ENCODE data around the gene PATE1. TPM values are rescaled to one million over a fixed set of nuclear protein-coding genes. Genes with fewer than 3 reads are reported as not detected.

The PATE1 gene
- total RNA-seq, 1 experiment from 2014 or later = not detected

DNA sequence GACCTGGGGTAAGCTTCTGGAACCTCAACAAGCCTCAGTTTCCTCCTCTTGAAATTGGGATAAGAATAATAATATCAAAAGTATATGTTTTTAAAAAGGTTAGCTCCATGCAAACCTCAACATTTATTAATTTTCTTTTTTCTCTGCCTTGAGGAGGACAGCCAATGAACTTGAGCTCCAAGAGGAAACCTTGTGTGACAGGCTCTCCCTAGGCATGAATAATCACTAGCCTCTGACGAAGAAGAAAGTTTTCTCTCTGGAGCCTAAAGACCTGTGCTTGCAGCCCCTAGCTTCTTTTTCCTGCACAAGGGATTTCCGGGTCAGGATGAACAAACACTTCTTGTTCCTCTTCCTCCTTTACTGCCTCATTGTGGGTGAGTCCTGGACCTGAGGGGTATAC, 41.7 kb downstream of the PATE1 start, which contains the start of gene PATE3:
PATE3 (plus strand) TSS at position 301 of the 400 bp plus-strand sequence; CDS start at position 326, 25 bp downstream.
- ATAC-seq (no peak), DNase-seq (ENCODE audit: low spot score) (no peak)
- ChIA-PET POLR2A (no interaction called here), CTCF (no interaction called here)
- Mint-ChIP-seq H3K4me3 (no peak within 1 kb of the TSS), H3K36me3 (no peaks in the 10 kb centered on the region), H3K27ac (no peak within 1 kb of the TSS), H3K4me1 (no peaks in the 10 kb centered on the region), H3K27me3 (ENCODE audit: low read depth) (peaks cover 17% of the 10 kb centered on the region), H3K9me3 (peaks cover 6% of the 10 kb centered on the region)
- TF ChIP-seq, protein P1, sequence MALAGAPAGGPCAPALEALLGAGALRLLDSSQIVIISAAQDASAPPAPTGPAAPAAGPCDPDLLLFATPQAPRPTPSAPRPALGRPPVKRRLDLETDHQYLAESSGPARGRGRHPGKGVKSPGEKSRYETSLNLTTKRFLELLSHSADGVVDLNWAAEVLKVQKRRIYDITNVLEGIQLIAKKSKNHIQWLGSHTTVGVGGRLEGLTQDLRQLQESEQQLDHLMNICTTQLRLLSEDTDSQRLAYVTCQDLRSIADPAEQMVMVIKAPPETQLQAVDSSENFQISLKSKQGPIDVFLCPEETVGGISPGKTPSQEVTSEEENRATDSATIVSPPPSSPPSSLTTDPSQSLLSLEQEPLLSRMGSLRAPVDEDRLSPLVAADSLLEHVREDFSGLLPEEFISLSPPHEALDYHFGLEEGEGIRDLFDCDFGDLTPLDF (CRISPR knock-in tag; IDR thresholded peaks at IDR 0.05) = no peak
- TF ChIP-seq GTF2I (CRISPR knock-in tag; conservative IDR thresholded peaks at IDR 0.05) (no peak), ZNF232 (CRISPR knock-in tag; IDR thresholded peaks at IDR 0.05) (no peak), ZNF671 (CRISPR knock-in tag; IDR thresholded peaks at IDR 0.05) (no peak), EMX1 (CRISPR knock-in tag; IDR thresholded peaks at IDR 0.05) (no peak), MXD4 (CRISPR knock-in tag; IDR thresholded peaks at IDR 0.05; ENCODE audit: borderline replicate concordance) (no peak)

DNA sequence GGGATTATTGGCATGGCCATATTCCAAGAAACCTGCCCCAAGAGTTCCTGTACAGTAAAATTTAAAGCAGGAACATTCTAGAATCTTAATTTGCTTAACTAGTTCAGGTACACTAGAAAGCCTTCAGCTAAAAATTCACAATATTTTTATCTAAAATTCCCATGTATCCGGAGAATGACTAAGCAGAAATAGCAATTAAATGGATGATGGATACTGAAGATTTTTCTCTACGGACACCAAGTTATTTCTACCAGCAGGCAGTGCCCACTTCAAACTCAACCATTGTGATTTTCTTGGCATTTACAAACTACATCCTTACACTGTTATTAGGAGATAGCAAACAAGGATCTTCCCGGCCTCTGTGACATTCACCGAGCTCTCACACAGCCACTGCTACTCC, 44.7 kb downstream of the PATE1 start:
- TF ChIP-seq HMGA2 (CRISPR knock-in tag; IDR thresholded peaks at IDR 0.05) = no peak
- TF ChIP-seq, protein P2, sequence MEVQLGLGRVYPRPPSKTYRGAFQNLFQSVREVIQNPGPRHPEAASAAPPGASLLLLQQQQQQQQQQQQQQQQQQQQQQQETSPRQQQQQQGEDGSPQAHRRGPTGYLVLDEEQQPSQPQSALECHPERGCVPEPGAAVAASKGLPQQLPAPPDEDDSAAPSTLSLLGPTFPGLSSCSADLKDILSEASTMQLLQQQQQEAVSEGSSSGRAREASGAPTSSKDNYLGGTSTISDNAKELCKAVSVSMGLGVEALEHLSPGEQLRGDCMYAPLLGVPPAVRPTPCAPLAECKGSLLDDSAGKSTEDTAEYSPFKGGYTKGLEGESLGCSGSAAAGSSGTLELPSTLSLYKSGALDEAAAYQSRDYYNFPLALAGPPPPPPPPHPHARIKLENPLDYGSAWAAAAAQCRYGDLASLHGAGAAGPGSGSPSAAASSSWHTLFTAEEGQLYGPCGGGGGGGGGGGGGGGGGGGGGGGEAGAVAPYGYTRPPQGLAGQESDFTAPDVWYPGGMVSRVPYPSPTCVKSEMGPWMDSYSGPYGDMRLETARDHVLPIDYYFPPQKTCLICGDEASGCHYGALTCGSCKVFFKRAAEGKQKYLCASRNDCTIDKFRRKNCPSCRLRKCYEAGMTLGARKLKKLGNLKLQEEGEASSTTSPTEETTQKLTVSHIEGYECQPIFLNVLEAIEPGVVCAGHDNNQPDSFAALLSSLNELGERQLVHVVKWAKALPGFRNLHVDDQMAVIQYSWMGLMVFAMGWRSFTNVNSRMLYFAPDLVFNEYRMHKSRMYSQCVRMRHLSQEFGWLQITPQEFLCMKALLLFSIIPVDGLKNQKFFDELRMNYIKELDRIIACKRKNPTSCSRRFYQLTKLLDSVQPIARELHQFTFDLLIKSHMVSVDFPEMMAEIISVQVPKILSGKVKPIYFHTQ (CRISPR knock-in tag; IDR thresholded peaks at IDR 0.05) = no peak
- TF ChIP-seq SP1 (CRISPR knock-in tag; conservative IDR thresholded peaks at IDR 0.05) = no peak
- TF ChIP-seq, protein P3, sequence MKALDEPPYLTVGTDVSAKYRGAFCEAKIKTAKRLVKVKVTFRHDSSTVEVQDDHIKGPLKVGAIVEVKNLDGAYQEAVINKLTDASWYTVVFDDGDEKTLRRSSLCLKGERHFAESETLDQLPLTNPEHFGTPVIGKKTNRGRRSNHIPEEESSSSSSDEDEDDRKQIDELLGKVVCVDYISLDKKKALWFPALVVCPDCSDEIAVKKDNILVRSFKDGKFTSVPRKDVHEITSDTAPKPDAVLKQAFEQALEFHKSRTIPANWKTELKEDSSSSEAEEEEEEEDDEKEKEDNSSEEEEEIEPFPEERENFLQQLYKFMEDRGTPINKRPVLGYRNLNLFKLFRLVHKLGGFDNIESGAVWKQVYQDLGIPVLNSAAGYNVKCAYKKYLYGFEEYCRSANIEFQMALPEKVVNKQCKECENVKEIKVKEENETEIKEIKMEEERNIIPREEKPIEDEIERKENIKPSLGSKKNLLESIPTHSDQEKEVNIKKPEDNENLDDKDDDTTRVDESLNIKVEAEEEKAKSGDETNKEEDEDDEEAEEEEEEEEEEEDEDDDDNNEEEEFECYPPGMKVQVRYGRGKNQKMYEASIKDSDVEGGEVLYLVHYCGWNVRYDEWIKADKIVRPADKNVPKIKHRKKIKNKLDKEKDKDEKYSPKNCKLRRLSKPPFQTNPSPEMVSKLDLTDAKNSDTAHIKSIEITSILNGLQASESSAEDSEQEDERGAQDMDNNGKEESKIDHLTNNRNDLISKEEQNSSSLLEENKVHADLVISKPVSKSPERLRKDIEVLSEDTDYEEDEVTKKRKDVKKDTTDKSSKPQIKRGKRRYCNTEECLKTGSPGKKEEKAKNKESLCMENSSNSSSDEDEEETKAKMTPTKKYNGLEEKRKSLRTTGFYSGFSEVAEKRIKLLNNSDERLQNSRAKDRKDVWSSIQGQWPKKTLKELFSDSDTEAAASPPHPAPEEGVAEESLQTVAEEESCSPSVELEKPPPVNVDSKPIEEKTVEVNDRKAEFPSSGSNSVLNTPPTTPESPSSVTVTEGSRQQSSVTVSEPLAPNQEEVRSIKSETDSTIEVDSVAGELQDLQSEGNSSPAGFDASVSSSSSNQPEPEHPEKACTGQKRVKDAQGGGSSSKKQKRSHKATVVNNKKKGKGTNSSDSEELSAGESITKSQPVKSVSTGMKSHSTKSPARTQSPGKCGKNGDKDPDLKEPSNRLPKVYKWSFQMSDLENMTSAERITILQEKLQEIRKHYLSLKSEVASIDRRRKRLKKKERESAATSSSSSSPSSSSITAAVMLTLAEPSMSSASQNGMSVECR (CRISPR knock-in tag; IDR thresholded peaks at IDR 0.05; ENCODE audit: borderline replicate concordance) = no peak
- TF ChIP-seq SOX15 (CRISPR knock-in tag; IDR thresholded peaks at IDR 0.05) = no peak
- no peak for TF ChIP-seq GTF2I (CRISPR knock-in tag; conservative IDR thresholded peaks at IDR 0.05)
- no peak for TF ChIP-seq NFATC4 (CRISPR knock-in tag; IDR thresholded peaks at IDR 0.05)
- no peak for TF ChIP-seq JAZF1 (CRISPR knock-in tag; IDR thresholded peaks at IDR 0.05)
- Mint-ChIP-seq H3K4me3 (no peak overlapping the region), H3K9me3 (peaks cover 35% of the 10 kb centered on the region), H3K27ac (no peak overlapping the region), H3K27me3 (ENCODE audit: low read depth) (peaks cover 4% of the 10 kb centered on the region), H3K36me3 (peaks cover 11% of the 10 kb centered on the region), H3K4me1 (no peaks in the 10 kb centered on the region)
- ChIA-PET CTCF (interaction anchor here (1.0 kb wide), 1 partner anchor 40 kb away, joined by 3 read pairs; no protein-coding TSS in a partner anchor), POLR2A (no interaction called here)
- DNase-seq (ENCODE audit: low spot score) (no peak), ATAC-seq (no peak)

DNA sequence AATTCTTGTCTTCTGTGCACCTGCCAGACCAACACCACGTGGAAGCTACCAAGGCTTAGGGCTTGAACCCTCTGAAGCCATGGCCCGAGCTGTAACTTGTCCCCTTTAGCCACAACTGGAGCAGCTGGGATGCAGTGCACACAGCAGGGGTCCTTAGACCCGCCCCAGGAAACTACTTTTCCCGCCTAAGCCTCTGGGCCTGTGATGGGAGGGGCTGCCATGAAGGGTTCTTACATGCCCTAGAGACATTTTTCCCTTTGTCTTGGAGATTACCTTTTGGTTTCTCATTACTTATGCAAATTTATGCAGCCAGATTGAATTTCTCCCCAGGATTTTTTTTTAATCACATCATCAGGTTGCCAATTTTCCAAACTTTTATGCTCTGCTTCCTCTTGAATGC, 51.6 kb downstream of the PATE1 start:
- Mint-ChIP-seq H3K4me1 (peaks cover 14% of the 10 kb centered on the region), H3K4me3 (no peak overlapping the region), H3K9me3 (peaks cover 99% of the 10 kb centered on the region), H3K27ac (no peak overlapping the region), H3K27me3 (ENCODE audit: low read depth) (peaks cover 4% of the 10 kb centered on the region; the same call in 1 of the 2 replicates), H3K36me3 (peaks cover 41% of the 10 kb centered on the region)
- peak; percentile 55 for DNase-seq (ENCODE audit: low spot score)
- ATAC-seq = peak; percentile 82
- POLR2A ChIA-PET = no interaction called here
- CTCF ChIA-PET = no interaction called here
- TF ChIP-seq ZNF671 (CRISPR knock-in tag; IDR thresholded peaks at IDR 0.05) (no peak), GABPB1 (CRISPR knock-in tag; IDR thresholded peaks at IDR 0.05) (no peak), FOXJ3 (CRISPR knock-in tag; IDR thresholded peaks at IDR 0.05; ENCODE audit: borderline replicate concordance) (no peak), CREM (CRISPR knock-in tag; IDR thresholded peaks at IDR 0.05) (no peak), FOXP1 (CRISPR knock-in tag; IDR thresholded peaks at IDR 0.05; ENCODE audit: borderline replicate concordance) (no peak), TCF7 (CRISPR knock-in tag; IDR thresholded peaks at IDR 0.05; ENCODE audit: low read depth) (no peak), MYBL2 (CRISPR knock-in tag; IDR thresholded peaks at IDR 0.05) (no peak), JUN (CRISPR knock-in tag; IDR thresholded peaks at IDR 0.05) (no peak)
- TF ChIP-seq, protein P4, sequence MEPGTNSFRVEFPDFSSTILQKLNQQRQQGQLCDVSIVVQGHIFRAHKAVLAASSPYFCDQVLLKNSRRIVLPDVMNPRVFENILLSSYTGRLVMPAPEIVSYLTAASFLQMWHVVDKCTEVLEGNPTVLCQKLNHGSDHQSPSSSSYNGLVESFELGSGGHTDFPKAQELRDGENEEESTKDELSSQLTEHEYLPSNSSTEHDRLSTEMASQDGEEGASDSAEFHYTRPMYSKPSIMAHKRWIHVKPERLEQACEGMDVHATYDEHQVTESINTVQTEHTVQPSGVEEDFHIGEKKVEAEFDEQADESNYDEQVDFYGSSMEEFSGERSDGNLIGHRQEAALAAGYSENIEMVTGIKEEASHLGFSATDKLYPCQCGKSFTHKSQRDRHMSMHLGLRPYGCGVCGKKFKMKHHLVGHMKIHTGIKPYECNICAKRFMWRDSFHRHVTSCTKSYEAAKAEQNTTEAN (CRISPR knock-in tag; IDR thresholded peaks at IDR 0.05) = no peak
- TF ChIP-seq, protein P2 (CRISPR knock-in tag; IDR thresholded peaks at IDR 0.05) = no peak
